Prostate gland (tissue), 2 donors: ENCODE data around the gene DRG1.

ENCODE experiments used
- CTCF ChIP-seq, 4 experiments: fragments of 200-600 bp in 2 of 4; fragments of 450-650 bp in 2 of 4; sonication (generic) in 2 of 4; IDR thresholded peaks; 1 replicate in 3 of 4; 2 replicates in 1 of 4; pipeline ENCODE4 v1.5.1; 2016 to 2019; ENCODE audit warnings: antibody characterized with exemption in 4 of 4, mild to moderate bottlenecking in 2 of 4, moderate library complexity in 2 of 4
- POLR2AphosphoS5 ChIP-seq: sonication (generic); formaldehyde crosslinking; IDR thresholded peaks from one replicate; pipeline ENCODE4 v1.6.1; 2017; ENCODE audit warnings: antibody characterized with exemption

- no peak for TF ChIP-seq CTCF (IDR thresholded peaks at IDR 0.05)
- no peak for TF ChIP-seq POLR2AphosphoS5
Observed at GRCh38 chr22:31446208-31446607, 46.8 kb downstream of the DRG1 start.
